ENCODE measurements around the gene ZKSCAN4.

Gene ZKSCAN4

DNA sequence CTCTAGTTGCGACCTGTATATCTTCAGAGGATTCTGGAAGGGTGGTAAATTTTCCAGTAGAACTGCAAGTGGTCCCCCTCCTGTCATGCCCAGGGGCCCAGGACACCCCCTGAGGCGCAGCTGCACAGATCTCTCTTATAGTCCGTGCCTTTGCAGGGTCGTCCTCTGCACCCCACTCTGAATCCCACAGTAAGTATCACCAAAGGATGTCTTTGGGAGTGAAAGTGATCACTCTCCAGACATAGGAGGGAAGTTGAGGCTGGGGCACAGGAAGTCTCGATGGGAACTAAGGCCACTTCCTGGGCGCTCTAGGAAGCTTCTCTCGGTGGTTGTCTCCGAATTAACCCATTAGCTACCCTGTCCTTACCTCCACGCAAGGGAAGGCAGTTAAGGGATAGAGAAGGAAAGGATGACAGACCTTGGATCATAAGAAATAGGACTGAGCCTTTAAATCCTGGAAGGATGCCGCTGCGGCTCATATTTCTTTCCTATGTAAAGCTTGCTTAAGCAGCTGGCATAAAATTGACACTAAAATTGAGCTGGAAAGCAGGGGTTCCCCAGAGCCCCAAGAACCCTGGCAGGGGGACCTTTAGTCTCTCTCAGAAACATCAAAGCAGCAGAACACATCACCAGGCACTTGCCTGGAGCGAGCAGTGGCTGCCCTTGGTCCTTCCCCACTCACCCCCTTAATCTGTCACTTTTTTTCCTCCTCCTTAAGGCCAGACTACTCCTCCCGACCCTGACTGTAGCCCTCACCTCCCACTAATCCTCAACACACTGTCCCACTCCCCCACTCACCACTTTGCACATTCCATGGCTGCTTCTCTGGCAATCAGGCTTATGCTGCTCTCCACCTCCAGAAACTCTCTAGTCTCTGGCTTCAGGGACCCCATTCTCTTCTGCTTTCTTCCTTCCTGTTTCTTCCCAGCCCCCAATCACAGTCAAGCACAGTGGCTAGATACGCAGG is at the start of gene ZKSCAN4:
ZKSCAN4 (minus strand) TSS at position 261 of the 967 bp plus-strand sequence. CDS start 289 bp downstream, outside the sequence.
- TF ChIP-seq, protein P1, sequence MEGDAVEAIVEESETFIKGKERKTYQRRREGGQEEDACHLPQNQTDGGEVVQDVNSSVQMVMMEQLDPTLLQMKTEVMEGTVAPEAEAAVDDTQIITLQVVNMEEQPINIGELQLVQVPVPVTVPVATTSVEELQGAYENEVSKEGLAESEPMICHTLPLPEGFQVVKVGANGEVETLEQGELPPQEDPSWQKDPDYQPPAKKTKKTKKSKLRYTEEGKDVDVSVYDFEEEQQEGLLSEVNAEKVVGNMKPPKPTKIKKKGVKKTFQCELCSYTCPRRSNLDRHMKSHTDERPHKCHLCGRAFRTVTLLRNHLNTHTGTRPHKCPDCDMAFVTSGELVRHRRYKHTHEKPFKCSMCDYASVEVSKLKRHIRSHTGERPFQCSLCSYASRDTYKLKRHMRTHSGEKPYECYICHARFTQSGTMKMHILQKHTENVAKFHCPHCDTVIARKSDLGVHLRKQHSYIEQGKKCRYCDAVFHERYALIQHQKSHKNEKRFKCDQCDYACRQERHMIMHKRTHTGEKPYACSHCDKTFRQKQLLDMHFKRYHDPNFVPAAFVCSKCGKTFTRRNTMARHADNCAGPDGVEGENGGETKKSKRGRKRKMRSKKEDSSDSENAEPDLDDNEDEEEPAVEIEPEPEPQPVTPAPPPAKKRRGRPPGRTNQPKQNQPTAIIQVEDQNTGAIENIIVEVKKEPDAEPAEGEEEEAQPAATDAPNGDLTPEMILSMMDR (IDR thresholded peaks at IDR 0.05; ENCODE audit: low read depth, low read length), result no peak
- DNase-seq (ENCODE audit: low read depth in 2 of 2), result peak; percentile 95
- H3K4me3 ChIP-seq (replicated peaks in 1 of 2; ENCODE audit: low read depth in 2 of 2, low read length in 2 of 2), result peak within 1 kb of the TSS; percentile 81 to 85

DNA sequence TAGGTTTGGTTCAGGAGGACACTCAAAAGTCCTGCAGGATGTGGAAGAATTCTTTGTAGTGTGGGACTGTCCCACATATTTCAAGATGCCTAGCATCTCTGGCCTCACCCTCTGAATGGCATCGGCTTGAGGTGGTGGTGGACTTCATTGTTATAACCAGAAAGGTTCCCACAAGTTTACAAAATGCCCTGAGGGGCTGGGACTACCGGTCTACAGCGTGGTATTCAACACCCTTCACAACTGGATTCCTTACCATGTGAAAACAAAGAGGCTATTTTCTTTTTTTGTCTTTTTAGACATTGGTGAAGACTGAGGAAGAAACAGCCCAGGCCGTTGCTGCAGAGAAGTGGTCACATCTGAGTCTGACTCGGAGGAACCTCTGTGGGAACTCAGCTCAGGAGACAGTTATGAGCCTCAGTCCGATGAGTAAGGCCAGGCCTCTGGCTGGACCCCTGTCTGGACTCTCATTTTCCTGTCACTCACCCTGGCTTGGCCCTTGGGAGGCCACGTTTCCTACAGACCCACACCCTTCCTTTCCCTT is 44.5 kb upstream of the ZKSCAN4 start:
- no peak for DNase-seq (ENCODE audit: low read depth in 2 of 2)
- TF ChIP-seq, protein P1 (IDR thresholded peaks at IDR 0.05; ENCODE audit: low read depth, low read length), result no peak
- H3K4me3 ChIP-seq (replicated peaks in 1 of 2; ENCODE audit: low read depth in 2 of 2, low read length in 2 of 2), result no peak overlapping the region

GRCh38 chr6:28295326-28295725 is 43.3 kb upstream of the ZKSCAN4 start:
- H3K4me3 ChIP-seq (replicated peaks in 1 of 2; ENCODE audit: low read depth in 2 of 2, low read length in 2 of 2), result no peak overlapping the region
- TF ChIP-seq, protein P1 (IDR thresholded peaks at IDR 0.05; ENCODE audit: low read depth, low read length), result no peak
- DNase-seq (ENCODE audit: low read depth in 2 of 2), result no peak

GRCh38 chr6:28291573-28291972 is 39.5 kb upstream of the ZKSCAN4 start:
- no peak overlapping the region for H3K4me3 ChIP-seq (replicated peaks in 1 of 2; ENCODE audit: low read depth in 2 of 2, low read length in 2 of 2)
- DNase-seq (ENCODE audit: low read depth in 2 of 2), result no peak
- TF ChIP-seq, protein P1 (IDR thresholded peaks at IDR 0.05; ENCODE audit: low read depth, low read length), result no peak

- DNase-seq (ENCODE audit: low read depth in 2 of 2), result peak; percentile 13 to 36
- TF ChIP-seq, protein P1 (IDR thresholded peaks at IDR 0.05; ENCODE audit: low read depth, low read length), result no peak
- no peak overlapping the region for H3K4me3 ChIP-seq (replicated peaks in 1 of 2; ENCODE audit: low read depth in 2 of 2, low read length in 2 of 2)
These were observed 30.9 kb upstream of the ZKSCAN4 start for GRCh38 chr6:28282926-28283325.

DNA sequence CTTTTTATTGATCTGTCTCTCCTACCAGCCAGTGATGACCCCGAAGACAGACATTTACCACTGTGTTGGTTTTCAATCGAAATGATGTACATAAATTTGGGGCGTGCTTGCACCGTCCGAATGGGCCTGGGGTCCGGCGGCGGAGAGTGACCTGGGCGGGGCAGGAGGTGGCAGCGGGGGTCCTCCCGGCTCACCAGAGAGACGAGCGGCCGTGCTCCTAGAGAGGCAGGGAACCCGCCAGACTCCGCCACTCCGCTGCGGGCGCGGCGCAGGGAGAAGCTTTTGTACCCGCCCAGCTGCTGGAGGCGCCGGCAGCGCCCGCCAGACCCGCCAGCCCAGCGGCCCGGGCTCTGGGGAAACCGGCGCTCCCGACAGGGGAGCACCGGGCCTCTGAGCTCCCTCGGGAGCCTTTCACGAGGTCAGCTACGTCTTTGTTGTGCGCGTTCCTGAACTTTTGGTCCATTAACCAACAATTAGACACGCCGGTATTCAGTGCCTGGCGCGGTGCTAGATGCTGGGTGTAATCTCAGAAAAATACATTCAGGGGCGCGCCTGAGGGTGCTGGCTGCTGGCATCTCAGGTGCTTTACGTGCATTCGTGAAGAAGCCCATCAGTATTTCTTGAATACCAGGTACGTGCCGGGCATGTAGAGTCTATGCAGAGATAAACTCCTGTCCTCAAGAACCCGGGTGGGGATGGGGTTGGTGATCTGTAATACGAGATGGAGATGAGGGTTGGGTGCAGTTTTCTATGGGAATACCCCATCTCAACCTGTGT is 29.4 kb upstream of the ZKSCAN4 start, which contains the start of gene PGBD1:
PGBD1 (plus strand) TSS at position 285 of the 777 bp plus-strand sequence. CDS start 2,242 bp downstream, outside the sequence.
- DNase-seq (ENCODE audit: low read depth in 2 of 2), result peak; percentile 78 to 86
- TF ChIP-seq, protein P1 (IDR thresholded peaks at IDR 0.05; ENCODE audit: low read depth, low read length), result no peak
- H3K4me3 ChIP-seq (replicated peaks in 1 of 2; ENCODE audit: low read depth in 2 of 2, low read length in 2 of 2), result peak within 1 kb of the TSS; percentile 67 to 71
